Measurements from ENCODE around the gene SIPA1L3.

GRCh38 chr19:37946132-37946531 is 39.1 kb downstream of the SIPA1L3 start:
- TF ChIP-seq, protein P1, sequence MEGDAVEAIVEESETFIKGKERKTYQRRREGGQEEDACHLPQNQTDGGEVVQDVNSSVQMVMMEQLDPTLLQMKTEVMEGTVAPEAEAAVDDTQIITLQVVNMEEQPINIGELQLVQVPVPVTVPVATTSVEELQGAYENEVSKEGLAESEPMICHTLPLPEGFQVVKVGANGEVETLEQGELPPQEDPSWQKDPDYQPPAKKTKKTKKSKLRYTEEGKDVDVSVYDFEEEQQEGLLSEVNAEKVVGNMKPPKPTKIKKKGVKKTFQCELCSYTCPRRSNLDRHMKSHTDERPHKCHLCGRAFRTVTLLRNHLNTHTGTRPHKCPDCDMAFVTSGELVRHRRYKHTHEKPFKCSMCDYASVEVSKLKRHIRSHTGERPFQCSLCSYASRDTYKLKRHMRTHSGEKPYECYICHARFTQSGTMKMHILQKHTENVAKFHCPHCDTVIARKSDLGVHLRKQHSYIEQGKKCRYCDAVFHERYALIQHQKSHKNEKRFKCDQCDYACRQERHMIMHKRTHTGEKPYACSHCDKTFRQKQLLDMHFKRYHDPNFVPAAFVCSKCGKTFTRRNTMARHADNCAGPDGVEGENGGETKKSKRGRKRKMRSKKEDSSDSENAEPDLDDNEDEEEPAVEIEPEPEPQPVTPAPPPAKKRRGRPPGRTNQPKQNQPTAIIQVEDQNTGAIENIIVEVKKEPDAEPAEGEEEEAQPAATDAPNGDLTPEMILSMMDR (IDR thresholded peaks at IDR 0.05; ENCODE audit: low read length): no peak
- TF ChIP-seq EZH2 (optimal IDR thresholded peaks at IDR 0.05; ENCODE audit: low read depth, low read length) (no peak), EZH2phosphoT487 (IDR thresholded peaks at IDR 0.05; ENCODE audit: low read length) (no peak)
